Endodermal cell (in vitro differentiated cells): ENCODE measurements around the gene C1QTNF1. TPM values are rescaled to one million over a fixed set of nuclear protein-coding genes. Genes with fewer than 3 reads are reported as not detected.
A peak's percentile ranks its signal among the peaks of the same experiment; 100 is the strongest.

Source experiments
- DNase-seq: peaks from one replicate; pipeline ENCODE4 v3.0.0-alpha.2; 2017
- H3K27ac ChIP-seq: 2 replicates; pipeline ENCODE4 v1.5.1; 2013; ENCODE audit warnings: mild to moderate bottlenecking, low read depth, low read length, moderate library complexity
- H3K27me3 ChIP-seq: 2 replicates; pipeline ENCODE4 v1.6.1; 2013; ENCODE audit warnings: mild to moderate bottlenecking, low read length, moderate library complexity; ENCODE audit not compliant: insufficient read depth, control insufficient read depth, poor library complexity, severe bottlenecking
- H3K36me3 ChIP-seq: 2 replicates; pipeline ENCODE4 v1.7.0; 2013; ENCODE audit warnings: mild to moderate bottlenecking, low read length, moderate library complexity; ENCODE audit not compliant: control insufficient read depth, insufficient read depth
- H3K4me1 ChIP-seq: one replicate; pipeline ENCODE4 v1.7.0; 2013; ENCODE audit warnings: low read length; ENCODE audit not compliant: control insufficient read depth, insufficient read depth
- H3K4me3 ChIP-seq: 2 replicates; pipeline ENCODE4 v1.5.1; 2013; ENCODE audit warnings: mild to moderate bottlenecking, low read length, moderate library complexity
- H3K9ac ChIP-seq: 2 replicates; pipeline ENCODE4 v1.6.1; 2013; ENCODE audit warnings: mild to moderate bottlenecking, low read length, moderate library complexity; ENCODE audit not compliant: poor library complexity, severe bottlenecking; ENCODE audit errors: extremely low read depth
- H3K9me3 ChIP-seq: 2 replicates; pipeline ENCODE4 v1.6.1; 2013; ENCODE audit warnings: mild to moderate bottlenecking, low read length, moderate library complexity; ENCODE audit not compliant: control insufficient read depth
- H3K27ac Mint-ChIP-seq: 2 replicates; pipeline ENCODE4 v1.8.0; 2020; ENCODE audit warnings: mixed read lengths
- H3K27me3 Mint-ChIP-seq: 2 replicates; pipeline ENCODE4 v1.8.0; 2021; ENCODE audit warnings: mild to moderate bottlenecking, mixed read lengths; ENCODE audit not compliant: insufficient read depth
- H3K36me3 Mint-ChIP-seq: 2 replicates; pipeline ENCODE4 v1.8.0; 2020; ENCODE audit warnings: low read depth, mixed read lengths
- H3K4me1 Mint-ChIP-seq: 2 replicates; pipeline ENCODE4 v1.8.0; 2020; ENCODE audit warnings: mixed read lengths
- H3K4me3 Mint-ChIP-seq: 2 replicates; pipeline ENCODE4 v1.8.0; 2020; ENCODE audit warnings: mild to moderate bottlenecking, moderate library complexity, mixed read lengths
- H3K9me3 Mint-ChIP-seq: 2 replicates; pipeline ENCODE4 v1.8.0; 2020; ENCODE audit warnings: mild to moderate bottlenecking, mixed read lengths
- WGBS, 2 experiments: methylation state at CpG; one replicate each; pipeline versions ENCODE4 v1.1.5 to v1.1.7; 2013; ENCODE audit warnings: missing lambda C conversion rate in 2 of 2, mixed read lengths in 1 of 2; ENCODE audit not compliant: insufficient coverage in 1 of 2, insufficient read length in 1 of 2; 5-methylcytosine and 5-hydroxymethylcytosine counted together
- total RNA-seq, 2 donors: library from RNA; stranded (reverse); fragmentation: NEBNext Ultra II Directional in 1 of 2; extraction: Animal tissue kit (Norgen Biotek cat#: 25700) in 1 of 2; gene quantifications; 2 replicates in 1 of 2; 3 replicates in 1 of 2; pipeline ENCODE4 v1.2.1, GENCODE V29; 2021
- TF ChIP-seq, protein P1 (sequence below): fragments of 200-600 bp; sonication (generic); conservative IDR thresholded peaks from 2 replicates; pipeline ENCODE4 v1.5.0; 2021; ENCODE audit warnings: antibody characterized with exemption, mild to moderate bottlenecking

The C1QTNF1 gene
- total RNA-seq, 2 donors from 2014 or later, result 16.0 to 16.5 TPM

GRCh38 chr17:79014158-79014758, 9.7 kb upstream of the C1QTNF1 start:
- TF ChIP-seq, protein P1, sequence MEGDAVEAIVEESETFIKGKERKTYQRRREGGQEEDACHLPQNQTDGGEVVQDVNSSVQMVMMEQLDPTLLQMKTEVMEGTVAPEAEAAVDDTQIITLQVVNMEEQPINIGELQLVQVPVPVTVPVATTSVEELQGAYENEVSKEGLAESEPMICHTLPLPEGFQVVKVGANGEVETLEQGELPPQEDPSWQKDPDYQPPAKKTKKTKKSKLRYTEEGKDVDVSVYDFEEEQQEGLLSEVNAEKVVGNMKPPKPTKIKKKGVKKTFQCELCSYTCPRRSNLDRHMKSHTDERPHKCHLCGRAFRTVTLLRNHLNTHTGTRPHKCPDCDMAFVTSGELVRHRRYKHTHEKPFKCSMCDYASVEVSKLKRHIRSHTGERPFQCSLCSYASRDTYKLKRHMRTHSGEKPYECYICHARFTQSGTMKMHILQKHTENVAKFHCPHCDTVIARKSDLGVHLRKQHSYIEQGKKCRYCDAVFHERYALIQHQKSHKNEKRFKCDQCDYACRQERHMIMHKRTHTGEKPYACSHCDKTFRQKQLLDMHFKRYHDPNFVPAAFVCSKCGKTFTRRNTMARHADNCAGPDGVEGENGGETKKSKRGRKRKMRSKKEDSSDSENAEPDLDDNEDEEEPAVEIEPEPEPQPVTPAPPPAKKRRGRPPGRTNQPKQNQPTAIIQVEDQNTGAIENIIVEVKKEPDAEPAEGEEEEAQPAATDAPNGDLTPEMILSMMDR, result no peak
- Mint-ChIP-seq H3K4me1 (peaks cover 1% of the 10 kb centered on the region), H3K4me3 (no peak overlapping the region), H3K9me3 (peaks cover 62% of the 10 kb centered on the region), H3K27me3 (peaks cover 22% of the 10 kb centered on the region), H3K36me3 (no peaks in the 10 kb centered on the region), H3K27ac (no peak overlapping the region)
- Histone ChIP-seq H3K4me3 (no peak overlapping the region), H3K9me3 (peaks cover 54% of the 10 kb centered on the region), H3K27me3 (no peaks in the 10 kb centered on the region), H3K27ac (no peak overlapping the region), H3K36me3 (no peaks in the 10 kb centered on the region), H3K9ac (no peak overlapping the region), H3K4me1 (peaks cover 1% of the 10 kb centered on the region)
- 75 to 76% methylated on average over 2 of the region's 2 CpGs for WGBS, 2 experiments
- DNase-seq, result no peak

- 74 to 76% methylated on average over 4 to 6 of the region's 6 CpGs for WGBS, 2 experiments
- peaks cover 40% of the 10 kb centered on the region for H3K9me3 Mint-ChIP-seq
- TF ChIP-seq, protein P1, result no peak
Measured at GRCh38 chr17:79017546-79018369, 6.2 kb upstream of the C1QTNF1 start.

DNA sequence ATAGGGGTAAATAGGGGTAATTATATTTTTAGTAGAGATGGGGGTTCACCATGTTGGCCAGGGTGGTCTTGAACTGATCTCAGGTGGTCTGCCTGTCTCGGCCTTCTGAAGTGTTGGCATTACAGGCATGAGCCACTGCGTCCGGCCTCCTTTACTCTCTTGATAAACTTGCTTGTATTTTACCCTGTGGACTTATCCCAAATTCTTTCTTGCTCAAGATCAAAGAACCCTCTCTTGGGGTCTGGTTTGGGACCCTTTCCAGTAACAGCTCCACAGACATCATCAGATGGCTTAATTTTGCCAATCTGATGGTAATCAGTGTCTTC, 5.6 kb upstream of the C1QTNF1 start:
- Histone ChIP-seq H3K4me3 (no peak overlapping the region), H3K27ac (no peak overlapping the region), H3K4me1 (peaks cover 13% of the 10 kb centered on the region), H3K36me3 (no peaks in the 10 kb centered on the region), H3K27me3 (peaks cover 10% of the 10 kb centered on the region), H3K9ac (no peak overlapping the region), H3K9me3 (peaks cover 40% of the 10 kb centered on the region)
- H3K27me3 Mint-ChIP-seq, result peaks cover 35% of the 10 kb centered on the region
- 92% methylated on average over 3 of the region's 3 CpGs for WGBS, 2 experiments
- peak; percentile 3 for DNase-seq
- no peak overlapping the region for H3K4me3 Mint-ChIP-seq
- no peak overlapping the region for H3K27ac Mint-ChIP-seq
- H3K9me3 Mint-ChIP-seq, result peaks cover 34% of the 10 kb centered on the region
- peaks cover 36% of the 10 kb centered on the region for H3K4me1 Mint-ChIP-seq
- TF ChIP-seq, protein P1, result no peak
- H3K36me3 Mint-ChIP-seq, result no peaks in the 10 kb centered on the region

More at GRCh38 chr17:79017546-79018369, 6.2 kb upstream of the C1QTNF1 start:
- peaks cover 13% of the 10 kb centered on the region for H3K4me1 ChIP-seq
- peaks cover 5% of the 10 kb centered on the region for H3K27me3 ChIP-seq
- Mint-ChIP-seq H3K36me3 (no peaks in the 10 kb centered on the region), H3K27ac (no peak overlapping the region), H3K4me1 (peaks cover 30% of the 10 kb centered on the region), H3K4me3 (no peak overlapping the region), H3K27me3 (peaks cover 31% of the 10 kb centered on the region)
- H3K9me3 ChIP-seq, result peaks cover 41% of the 10 kb centered on the region
- DNase-seq, result peak; percentile 63
- H3K27ac ChIP-seq, result no peak overlapping the region
- no peaks in the 10 kb centered on the region for H3K36me3 ChIP-seq
- no peak overlapping the region for H3K4me3 ChIP-seq
- no peak overlapping the region for H3K9ac ChIP-seq
